CD4-positive, alpha-beta T cell treated with Interferon gamma for 1 hour (primary cell): ENCODE measurements around the gene PDLIM4.

Experiments
- DNase-seq: peaks from one replicate; pipeline ENCODE4 v3.0.0-alpha.2; 2020

Gene PDLIM4

GRCh38 chr5:132313961-132314432 lies 56.5 kb downstream of the PDLIM4 start:
- no peak for DNase-seq

GRCh38 chr5:132315529-132316067 lies 58.1 kb downstream of the PDLIM4 start:
- no peak for DNase-seq

- no peak for DNase-seq
These were observed 62.5 kb downstream of the PDLIM4 start for GRCh38 chr5:132319975-132320374.

GRCh38 chr5:132321109-132321721 lies 63.7 kb downstream of the PDLIM4 start:
- no peak for DNase-seq

- no peak for DNase-seq
These were observed 64.8 kb downstream of the PDLIM4 start for GRCh38 chr5:132322266-132322665.
